ENCODE measurements around the gene BCKDHB. TPM values are rescaled to one million over a fixed set of nuclear protein-coding genes. Genes with fewer than 3 reads are reported as not detected.

BCKDHB gene
- total RNA-seq, 1 experiment from 2014 or later, result 20.0 TPM

GRCh38 chr6:80173411-80173810 is 66.9 kb downstream of the BCKDHB start:
- TF ChIP-seq CTCF (conservative IDR thresholded peaks at IDR 0.05; ENCODE audit: low read depth, low read length) (no peak), EZH2 (IDR thresholded peaks at IDR 0.05; ENCODE audit: borderline replicate concordance, low read depth, low read length, poor library complexity, severe bottlenecking) (no peak)
- H3K27me3 ChIP-seq (replicated peaks; ENCODE audit: insufficient read depth, low read depth, low read length, poor library complexity), result no peaks in the 10 kb centered on the region
- CTCF ChIA-PET, result no interaction called here
- intact Hi-C loops (cut with micrococcal nuclease; ENCODE audit: unreplicated experiment), result no loop called here
- no peak overlapping the region for H3K27ac ChIP-seq (ENCODE audit: low read depth, low read length, poor library complexity, severe bottlenecking)
- POLR2A ChIA-PET (ENCODE audit: low non-redundant PET), result interaction anchor here (0.6 kb wide), 1 partner anchor 230 kb away, joined by 4 read pairs; no protein-coding TSS in a partner anchor
- DNase-seq (ENCODE audit: low spot score), result no peak
- H3K4me3 ChIP-seq (ENCODE audit: low read depth, low read length, poor library complexity, severe bottlenecking), result no peak overlapping the region
- H3K9me3 ChIP-seq (ENCODE audit: low read depth, low read length, poor library complexity, severe bottlenecking), result no peaks in the 10 kb centered on the region
- no peaks in the 10 kb centered on the region for H3K4me1 ChIP-seq (ENCODE audit: insufficient read depth, low read length, poor library complexity, severe bottlenecking)
- no peaks in the 10 kb centered on the region for H3K36me3 ChIP-seq (ENCODE audit: insufficient read depth, low read length, poor library complexity, severe bottlenecking)
- no TSS peak for BruUV-seq (replicated peaks)

GRCh38 chr6:80174900-80175572 is 68.6 kb downstream of the BCKDHB start:
- BruUV-seq (replicated peaks), result no TSS peak
- DNase-seq (ENCODE audit: low spot score), result no peak
- Histone ChIP-seq H3K4me1 (ENCODE audit: insufficient read depth, low read length, poor library complexity, severe bottlenecking) (no peaks in the 10 kb centered on the region), H3K4me3 (ENCODE audit: low read depth, low read length, poor library complexity, severe bottlenecking) (no peak overlapping the region), H3K36me3 (ENCODE audit: insufficient read depth, low read length, poor library complexity, severe bottlenecking) (no peaks in the 10 kb centered on the region), H3K27ac (ENCODE audit: low read depth, low read length, poor library complexity, severe bottlenecking) (no peak overlapping the region), H3K27me3 (replicated peaks; ENCODE audit: insufficient read depth, low read depth, low read length, poor library complexity) (no peaks in the 10 kb centered on the region), H3K9me3 (ENCODE audit: low read depth, low read length, poor library complexity, severe bottlenecking) (no peaks in the 10 kb centered on the region)
- ChIA-PET POLR2A (ENCODE audit: low non-redundant PET) (no interaction called here), CTCF (no interaction called here)
- intact Hi-C loops (cut with micrococcal nuclease; ENCODE audit: unreplicated experiment), result no loop called here
- TF ChIP-seq EZH2 (IDR thresholded peaks at IDR 0.05; ENCODE audit: borderline replicate concordance, low read depth, low read length, poor library complexity, severe bottlenecking) (no peak), CTCF (conservative IDR thresholded peaks at IDR 0.05; ENCODE audit: low read depth, low read length) (no peak)

GRCh38 chr6:80179695-80180094 is 73.2 kb downstream of the BCKDHB start:
- ChIA-PET POLR2A (ENCODE audit: low non-redundant PET) (no interaction called here), CTCF (no interaction called here)
- no peak for TF ChIP-seq EZH2 (IDR thresholded peaks at IDR 0.05; ENCODE audit: borderline replicate concordance, low read depth, low read length, poor library complexity, severe bottlenecking)
- intact Hi-C loops (cut with micrococcal nuclease; ENCODE audit: unreplicated experiment), result no loop called here
- Histone ChIP-seq H3K36me3 (ENCODE audit: insufficient read depth, low read length, poor library complexity, severe bottlenecking) (no peaks in the 10 kb centered on the region), H3K4me3 (ENCODE audit: low read depth, low read length, poor library complexity, severe bottlenecking) (no peak overlapping the region), H3K27me3 (replicated peaks; ENCODE audit: insufficient read depth, low read depth, low read length, poor library complexity) (no peaks in the 10 kb centered on the region), H3K4me1 (ENCODE audit: insufficient read depth, low read length, poor library complexity, severe bottlenecking) (no peaks in the 10 kb centered on the region), H3K27ac (ENCODE audit: low read depth, low read length, poor library complexity, severe bottlenecking) (no peak overlapping the region), H3K9me3 (ENCODE audit: low read depth, low read length, poor library complexity, severe bottlenecking) (no peaks in the 10 kb centered on the region)
- BruUV-seq (replicated peaks), result no TSS peak
- no peak for DNase-seq (ENCODE audit: low spot score)
